Endothelial cell of hepatic sinusoid (primary cell): ENCODE data around the gene PRR22.
"Not testable (repeated sequence)": the region's sequence is repeated elsewhere in the genome, so short reads cannot be mapped to it uniquely, and the experiment has no call there.

Experiments
- in situ Hi-C: cut with HindIII; loops from 2 replicates; pipeline ENCODE4 v1.10.0; 2017; ENCODE audit warnings: low sequenced_read_pairs

Gene PRR22

DNA sequence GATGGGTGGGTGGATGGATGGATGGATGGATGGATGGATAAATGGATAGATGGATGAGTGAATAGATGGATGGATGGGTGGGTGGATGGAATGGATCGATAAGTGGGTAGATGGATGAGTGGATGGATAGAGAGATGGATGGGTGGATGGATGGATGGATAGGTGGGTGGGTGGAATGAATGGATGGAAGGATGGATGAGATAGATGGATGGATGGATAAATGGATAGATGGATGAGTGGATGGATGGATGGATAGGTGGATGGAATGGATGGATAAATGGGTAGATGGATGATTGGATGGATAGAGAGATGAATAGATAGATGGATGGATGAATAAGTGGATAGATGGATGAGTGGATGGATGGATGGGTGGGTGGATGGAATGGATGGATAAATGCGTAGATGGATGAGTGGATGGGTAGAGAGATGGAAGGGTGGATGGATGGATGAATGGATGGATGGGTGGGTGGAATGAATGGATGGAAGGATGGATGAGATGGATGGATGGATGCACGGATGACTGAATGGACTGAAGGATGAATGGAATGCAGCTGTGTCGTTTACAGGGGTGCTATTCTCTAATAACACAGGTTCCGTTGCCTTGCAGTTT, 21.8 kb downstream of the PRR22 start:
- in situ Hi-C loops: no loop called here

DNA sequence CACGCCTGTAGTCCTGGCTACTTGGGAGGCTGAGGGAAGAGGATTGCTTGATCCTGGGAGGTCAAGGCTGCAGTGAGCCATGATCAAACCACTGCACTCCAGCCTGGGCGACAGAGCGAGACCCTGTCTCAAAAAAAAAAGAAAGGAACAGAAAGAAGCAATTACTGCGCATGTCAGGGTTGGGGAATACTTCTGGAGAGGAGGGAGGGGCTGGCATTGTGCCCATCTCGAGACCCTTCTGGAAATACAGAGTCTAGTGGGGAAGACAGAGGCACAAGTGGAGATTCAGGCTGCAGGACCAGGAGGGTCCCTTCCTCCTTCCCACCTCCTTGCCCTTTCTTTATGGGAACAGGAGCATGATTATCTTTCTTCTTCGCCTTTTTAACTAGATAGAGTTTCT, 30.8 kb downstream of the PRR22 start:
- in situ Hi-C loops: no loop called here

DNA sequence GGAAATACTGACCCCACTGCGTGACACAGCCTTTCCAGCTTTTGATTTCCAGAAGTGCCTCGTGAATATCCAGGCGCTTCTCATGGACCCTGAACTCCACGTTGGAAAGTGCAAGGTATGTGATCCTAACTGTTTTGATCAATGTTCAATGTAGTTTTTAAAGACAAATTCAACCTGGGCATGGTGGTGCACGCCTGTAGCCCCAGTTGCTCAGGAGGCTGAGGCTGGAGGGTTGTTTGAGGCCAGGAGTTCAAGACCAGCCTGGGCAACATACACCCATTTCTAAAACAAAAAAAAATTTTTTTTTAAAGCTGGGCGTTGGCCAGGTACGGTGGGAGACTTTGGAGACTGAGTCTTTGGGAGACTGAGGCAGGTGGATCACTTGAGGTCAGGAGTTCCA, 32.8 kb downstream of the PRR22 start:
- in situ Hi-C loops: no loop called here

DNA sequence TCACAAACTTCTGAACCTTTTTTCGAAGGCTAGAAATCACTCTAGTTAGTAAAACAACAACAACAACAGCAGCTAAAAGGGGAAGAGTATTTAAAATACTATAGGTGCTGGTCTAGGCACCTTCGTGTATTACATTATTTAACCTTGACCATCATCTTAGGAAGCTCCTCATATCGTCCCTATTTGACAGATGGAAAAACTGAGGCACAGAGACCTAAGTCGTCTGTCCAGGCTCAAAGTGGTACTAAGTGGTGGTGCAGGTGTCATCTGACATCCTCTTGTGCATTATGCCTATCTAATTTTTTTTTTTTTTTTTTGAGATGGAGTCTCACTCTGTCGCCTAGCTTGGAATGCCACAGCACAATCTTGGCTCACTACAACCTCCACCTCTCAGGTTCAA, 35.0 kb downstream of the PRR22 start:
- in situ Hi-C loops: no loop called here

DNA sequence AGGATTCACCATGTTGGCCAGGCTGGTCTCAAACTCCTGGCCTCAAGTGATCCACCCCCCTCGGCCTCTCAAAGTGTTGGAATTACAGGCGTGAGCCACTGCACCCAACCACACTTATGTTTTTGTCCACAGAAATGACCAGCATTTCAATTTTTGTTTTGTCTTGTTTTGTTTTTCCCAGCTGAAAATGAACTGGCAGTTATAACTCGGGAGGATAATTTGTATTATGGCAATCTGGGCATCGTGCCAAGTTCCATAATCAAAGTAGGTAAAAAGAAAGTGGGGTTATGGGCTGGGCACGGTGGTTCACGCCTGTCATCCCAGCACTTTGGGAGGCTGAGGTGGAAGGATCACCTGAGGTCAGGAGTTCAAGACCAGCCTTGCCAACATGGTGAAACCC, 35.6 kb downstream of the PRR22 start:
- in situ Hi-C loops: not testable (repeated sequence)

DNA sequence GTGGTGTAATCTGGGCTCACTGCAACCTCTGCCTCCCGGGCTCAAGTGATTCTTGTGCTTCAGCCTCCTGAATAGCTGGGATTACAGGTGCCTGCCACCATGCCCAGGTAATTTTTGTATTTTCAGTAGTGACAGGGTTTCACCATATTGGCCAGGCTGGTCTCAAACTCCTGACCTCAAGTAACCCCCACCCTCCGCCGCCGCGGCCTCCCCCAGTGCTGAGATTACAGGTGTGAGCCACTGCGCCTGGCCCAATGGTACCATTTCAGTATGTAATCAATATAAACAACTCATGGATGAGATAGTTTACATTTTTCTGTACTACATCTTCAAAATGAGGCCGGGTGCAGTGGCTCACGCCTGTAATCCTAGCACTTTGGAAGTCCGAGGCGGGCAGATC, 39.5 kb downstream of the PRR22 start:
- in situ Hi-C loops: not testable (repeated sequence)

DNA sequence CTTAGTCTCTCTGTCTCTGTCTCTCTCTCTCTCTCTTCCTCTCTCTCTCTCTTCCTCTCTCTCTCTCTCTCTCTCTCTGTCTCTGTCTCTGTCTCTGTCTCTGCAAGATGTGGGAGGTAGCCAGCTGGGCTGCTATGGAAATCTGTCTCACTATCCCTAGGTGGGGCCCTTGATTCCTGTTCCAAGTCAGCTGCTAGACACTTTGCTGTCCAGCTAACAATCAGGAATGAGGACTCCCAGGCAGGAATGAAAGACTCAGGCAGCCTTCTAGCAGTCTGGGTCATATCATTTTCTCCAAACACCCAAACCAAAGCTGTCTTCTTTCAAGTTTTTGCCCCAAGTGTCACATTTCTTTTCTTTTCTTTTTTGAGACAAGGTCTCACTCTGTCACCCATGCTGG, 40.9 kb downstream of the PRR22 start:
- in situ Hi-C loops: no loop called here

DNA sequence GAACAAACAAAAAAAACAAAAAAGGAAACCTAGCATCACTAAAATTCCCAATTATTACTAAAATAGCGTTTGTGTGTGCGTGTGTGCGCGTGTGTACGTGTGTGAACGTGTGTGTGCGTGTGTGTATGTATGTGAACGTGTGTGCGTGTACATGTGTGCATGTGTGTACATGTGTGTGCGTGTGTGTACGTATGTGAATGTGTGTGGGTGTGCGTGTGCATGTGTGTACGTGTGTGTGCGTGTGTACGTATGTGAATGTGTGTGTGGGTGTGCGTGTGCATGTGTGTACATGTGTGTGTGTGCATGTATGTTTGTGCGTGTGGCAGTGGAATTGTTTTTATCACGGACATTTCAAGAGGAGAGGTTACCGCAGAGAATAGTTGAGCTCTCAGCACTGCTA, 42.5 kb downstream of the PRR22 start:
- in situ Hi-C loops: no loop called here

DNA sequence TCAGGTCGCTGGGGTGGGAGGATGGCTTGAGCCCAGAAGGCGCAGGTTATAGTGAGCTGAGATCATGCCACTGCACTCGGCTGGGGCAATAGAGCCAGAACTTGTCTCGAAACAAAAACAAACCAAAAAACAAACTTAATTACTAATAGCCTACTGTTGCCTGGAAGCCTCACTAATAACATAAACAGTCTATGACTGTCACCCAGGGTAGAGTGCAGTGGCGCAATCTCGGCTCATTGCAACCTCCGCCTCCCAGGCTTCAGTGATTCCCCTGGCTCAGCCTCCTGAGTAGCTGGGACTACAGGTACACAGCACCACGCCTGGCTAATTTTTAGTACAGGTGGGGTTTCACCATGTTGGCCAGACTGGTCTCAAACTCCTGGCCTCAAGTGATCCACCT, 46.1 kb downstream of the PRR22 start:
- in situ Hi-C loops: no loop called here

DNA sequence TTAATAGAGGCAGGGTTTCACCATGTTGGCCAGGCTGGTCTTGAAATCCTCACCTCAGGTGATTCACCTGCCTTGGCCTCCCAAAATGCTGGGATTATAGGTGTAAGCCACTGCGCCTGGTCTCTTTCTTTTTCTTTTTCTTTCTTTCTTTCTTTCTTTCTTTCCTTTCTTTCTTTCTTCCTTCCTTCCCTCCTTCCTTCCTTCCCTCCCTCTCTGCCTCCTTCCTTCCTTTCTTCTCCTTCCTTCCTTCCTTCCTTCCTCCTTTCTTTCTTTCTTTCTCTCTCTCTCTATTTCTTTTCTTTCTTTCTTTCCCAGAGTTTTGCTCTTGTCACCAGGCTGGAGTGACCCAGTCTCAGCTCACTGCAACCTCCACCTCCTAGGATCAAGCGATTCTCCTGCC, 51.4 kb downstream of the PRR22 start:
- in situ Hi-C loops: not testable (repeated sequence)
